HepG2 (cell line): ENCODE data around the gene KLHL17. TPM values are rescaled to one million over a fixed set of nuclear protein-coding genes. Genes with fewer than 3 reads are reported as not detected.

ENCODE experiments used
- BCL6 ChIP-seq: IDR thresholded peaks from 2 replicates; pipeline ENCODE4 v1.6.1; 2016; ENCODE audit warnings: missing genetic modification reagents, missing compliant biosample characterization
- DNMT1 ChIP-seq: sonication (generic); formaldehyde crosslinking; IDR thresholded peaks from 2 replicates; pipeline ENCODE4 v1.5.1; 2020; ENCODE audit warnings: mild to moderate bottlenecking, missing genetic modification reagents
- EZH2 ChIP-seq: conservative IDR thresholded peaks from 2 replicates; pipeline ENCODE4 v1.6.1; 2012; ENCODE audit warnings: mild to moderate bottlenecking, low read depth, low read length, moderate library complexity
- HIC2 ChIP-seq: sonication (generic); formaldehyde crosslinking; IDR thresholded peaks from 2 replicates; pipeline ENCODE4 v1.9.0; 2022; ENCODE audit warnings: low read depth, missing genetic modification reagents
- HNF4G ChIP-seq, 2 experiments: sonication (generic) in 1 of 2; formaldehyde crosslinking in 1 of 2; IDR thresholded peaks; 2 replicates each; pipeline versions ENCODE4 v1.4.0 to v1.6.1; 2011 to 2020; ENCODE audit warnings: borderline replicate concordance in 2 of 2, low read depth in 2 of 2, mild to moderate bottlenecking in 2 of 2, low read length in 1 of 2, missing genetic modification reagents in 1 of 2, moderate library complexity in 1 of 2
- KAT2B ChIP-seq: fragments of 150-350 bp; IDR thresholded peaks from 2 replicates; pipeline ENCODE4 v1.6.1; 2014; ENCODE audit warnings: low read depth, low read length, borderline replicate concordance
- KDM5B ChIP-seq: sonication (generic); formaldehyde crosslinking; IDR thresholded peaks from 2 replicates; pipeline ENCODE4 v1.4.0; 2020; ENCODE audit warnings: missing genetic modification reagents, mild to moderate bottlenecking, borderline replicate concordance
- LCORL ChIP-seq, 2 experiments: fragments of 450-650 bp in 1 of 2; sonication (generic) in 1 of 2; formaldehyde crosslinking in 1 of 2; IDR thresholded peaks; 2 replicates each; pipeline versions ENCODE4 v1.5.0 to v1.6.1; 2017 to 2020; ENCODE audit warnings: antibody characterized with exemption in 1 of 2, missing genetic modification reagents in 1 of 2
- MYC ChIP-seq: sonication (generic); formaldehyde crosslinking; IDR thresholded peaks from 2 replicates; pipeline ENCODE4 v1.9.0; 2021; ENCODE audit warnings: missing genetic modification reagents, borderline replicate concordance
- NFKB2 ChIP-seq: sonication (generic); formaldehyde crosslinking; IDR thresholded peaks from 2 replicates; pipeline ENCODE4 v1.4.0; 2020; ENCODE audit warnings: missing genetic modification reagents, borderline replicate concordance
- ONECUT2 ChIP-seq: sonication (generic); formaldehyde crosslinking; IDR thresholded peaks from 2 replicates; pipeline ENCODE4 v1.4.0; 2020; ENCODE audit warnings: missing genetic modification reagents
- PRPF4 ChIP-seq: fragments of 200-400 bp; formaldehyde crosslinking; IDR thresholded peaks from 2 replicates; pipeline ENCODE4 v1.6.1; 2016; ENCODE audit warnings: low read length, low read depth; ENCODE audit not compliant: poor library complexity, severe bottlenecking
- PTBP1 ChIP-seq: fragments of 200-400 bp; formaldehyde crosslinking; IDR thresholded peaks from 2 replicates; pipeline ENCODE4 v1.6.1; 2018; ENCODE audit warnings: low read length, low read depth; ENCODE audit not compliant: poor library complexity, severe bottlenecking
- TFAP4 ChIP-seq: sonication (generic); IDR thresholded peaks from 2 replicates; pipeline ENCODE4 v1.6.1; 2016; ENCODE audit warnings: low read depth, borderline replicate concordance
- TFDP2 ChIP-seq: sonication (generic); formaldehyde crosslinking; IDR thresholded peaks from 2 replicates; pipeline ENCODE4 v1.4.0; 2020; ENCODE audit warnings: missing genetic modification reagents
- ZFP1 ChIP-seq: IDR thresholded peaks from 2 replicates; pipeline ENCODE4 v1.6.1; 2016
- ZHX1 ChIP-seq: sonication (generic); formaldehyde crosslinking; IDR thresholded peaks from 2 replicates; pipeline ENCODE4 v1.8.1; 2022; ENCODE audit warnings: low read depth, mild to moderate bottlenecking, missing genetic modification reagents
- ZNF180 ChIP-seq: sonication (generic); formaldehyde crosslinking; IDR thresholded peaks from 2 replicates; pipeline ENCODE4 v1.4.0; 2020; ENCODE audit warnings: low read depth, missing genetic modification reagents, borderline replicate concordance
- ZNF317 ChIP-seq: sonication (generic); formaldehyde crosslinking; IDR thresholded peaks from 2 replicates; pipeline ENCODE4 v1.5.0; 2020; ENCODE audit warnings: mild to moderate bottlenecking, missing genetic modification reagents
- ZNF431 ChIP-seq: sonication (generic); formaldehyde crosslinking; IDR thresholded peaks from 2 replicates; pipeline ENCODE4 v1.9.0; 2022; ENCODE audit warnings: missing genetic modification reagents, low read depth, mild to moderate bottlenecking, borderline replicate concordance
- polyA plus RNA-seq, 8 experiments: library from polyadenylated mRNA; depleted of rRNA in 3 of 8; stranded (reverse) in 7 of 8; unstranded in 1 of 8; fragments of >200 nt; fragmentation: Illumina TruSeq in 4 of 8; extraction: Trizol in 4 of 8; gene quantifications; 2 replicates each; pipeline versions ENCODE4 v1.2.1 to v1.2.3, GENCODE V29; 2011 to 2016; ENCODE audit warnings: low read depth in 4 of 8, missing spikeins in 1 of 8, mixed read lengths in 1 of 8; ENCODE audit not compliant: insufficient read depth in 1 of 8
- total RNA-seq, 5 experiments: library from RNA; depleted of rRNA; stranded (reverse); fragments of >200 nt; fragmentation: Illumina TruSeq; extraction: Trizol; gene quantifications; 2 replicates each; pipeline ENCODE4 v1.2.3, GENCODE V29; 2016; ENCODE audit warnings: low read depth in 1 of 5
- TF ChIP-seq, protein P1 (sequence below): sonication (generic); formaldehyde crosslinking; IDR thresholded peaks from 2 replicates; pipeline ENCODE4 v1.4.0; 2020; ENCODE audit warnings: missing genetic modification reagents

KLHL17 gene
- total and polyA plus RNA-seq, 2 of the 13 experiments (the other 11 are each of a cell fraction or from before 2014, with no cell fraction given), result 9.3 to 24.7 TPM

DNA sequence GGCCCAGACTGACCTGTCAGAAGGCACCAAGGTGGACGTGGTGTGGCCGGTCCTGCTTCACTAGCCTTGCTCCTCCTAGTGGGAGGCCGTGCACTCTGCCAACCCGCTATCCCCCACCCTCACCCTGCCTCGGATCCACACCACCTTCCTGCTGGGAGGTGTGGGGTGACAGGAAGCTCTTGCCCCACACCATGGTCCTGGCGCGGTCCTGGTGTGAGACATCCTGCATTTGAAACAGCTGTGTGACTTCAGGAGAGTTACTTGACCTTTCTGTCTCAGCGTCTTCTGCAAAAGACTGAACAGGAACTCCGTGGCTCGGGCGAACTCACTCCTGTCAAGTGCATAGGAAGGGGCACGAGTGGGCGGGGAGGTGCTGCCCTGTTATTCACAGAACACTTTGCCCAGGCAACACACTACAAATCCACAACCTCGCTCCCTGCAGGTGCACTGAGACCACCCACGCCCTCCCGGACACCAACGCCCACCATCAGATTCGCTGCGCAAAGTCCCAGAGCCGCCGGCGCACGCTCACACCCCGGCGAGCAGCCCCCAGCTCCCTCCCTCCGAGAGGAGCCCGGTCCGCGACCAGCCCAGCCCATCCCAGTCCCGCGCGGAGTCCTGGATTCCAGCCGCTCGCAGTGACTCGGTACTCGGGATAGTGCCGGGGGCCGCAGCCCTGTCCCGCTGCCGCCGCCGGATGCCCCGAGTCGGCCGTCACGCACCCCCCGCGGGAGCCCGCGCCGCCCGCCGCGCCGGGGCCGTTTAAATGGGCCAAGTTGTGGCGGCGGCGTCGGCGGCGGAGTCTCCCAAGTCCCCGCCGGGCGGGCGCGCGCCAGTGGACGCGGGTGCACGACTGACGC lies 37.0 kb upstream of the KLHL17 start, which contains the start of gene SAMD11 (continued):
- no peak for TF ChIP-seq KDM5B
- no peak for TF ChIP-seq MYC (CRISPR knock-in tag)
- TF ChIP-seq HIC2, result no peak
- TF ChIP-seq ZNF180 (CRISPR knock-in tag), result no peak
- no peak for TF ChIP-seq PTBP1
- 0 out of 2 replicates have a peak, but pooled peaks have one; percentile 31 for TF ChIP-seq EZH2
- no peak for TF ChIP-seq PRPF4
- no peak for TF ChIP-seq TFAP4
- no peak for TF ChIP-seq ZHX1
- no peak for TF ChIP-seq ZNF317 (CRISPR knock-in tag)
- TF ChIP-seq KAT2B, result no peak
- no peak for TF ChIP-seq DNMT1 (CRISPR knock-in tag)
- TF ChIP-seq TFDP2 (CRISPR knock-in tag), result peak; percentile 37; the same call in 1 of the 2 replicates
- no peak for TF ChIP-seq BCL6 (CRISPR knock-in tag)
- TF ChIP-seq LCORL (IDR thresholded peaks at IDR 0.05), result no peak
- no peak for TF ChIP-seq LCORL (CRISPR knock-in tag; IDR thresholded peaks at IDR 0.05)
- no peak for TF ChIP-seq ONECUT2
- TF ChIP-seq HNF4G (IDR thresholded peaks at IDR 0.05; ENCODE audit: borderline replicate concordance, low read depth, low read length), result peak; percentile 54; the same call in 1 of the 2 replicates
- no peak for TF ChIP-seq HNF4G (CRISPR knock-in tag; IDR thresholded peaks at IDR 0.05; ENCODE audit: borderline replicate concordance, low read depth)
- TF ChIP-seq, protein P1, sequence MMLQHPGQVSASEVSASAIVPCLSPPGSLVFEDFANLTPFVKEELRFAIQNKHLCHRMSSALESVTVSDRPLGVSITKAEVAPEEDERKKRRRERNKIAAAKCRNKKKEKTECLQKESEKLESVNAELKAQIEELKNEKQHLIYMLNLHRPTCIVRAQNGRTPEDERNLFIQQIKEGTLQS (CRISPR knock-in tag), result no peak
- no peak for TF ChIP-seq NFKB2 (CRISPR knock-in tag)
- no peak for TF ChIP-seq ZNF431 (CRISPR knock-in tag)
- no peak for TF ChIP-seq ZFP1 (CRISPR knock-in tag)
